K562 (cell line): Measurements from ENCODE around the gene NTSR1. TPM values are rescaled to one million over a fixed set of nuclear protein-coding genes. Genes with fewer than 3 reads are reported as not detected.

Experiments used
- BACH1 ChIP-seq: fragments of 200-800 bp; sonication (Bioruptor generic); IDR thresholded peaks from 2 replicates; pipeline ENCODE4 v1.6.1; 2016; ENCODE audit warnings: missing genetic modification characterization, missing compliant biosample characterization
- BCOR ChIP-seq: fragments of 450-650 bp; IDR thresholded peaks from 2 replicates; pipeline ENCODE4 v1.6.1; 2016
- CBFA2T2 ChIP-seq: fragments of 450-650 bp; conservative IDR thresholded peaks from 2 replicates; pipeline ENCODE4 v1.6.1; 2017; ENCODE audit warnings: mild to moderate bottlenecking
- CREM ChIP-seq: IDR thresholded peaks from 2 replicates; pipeline ENCODE4 v1.6.1; 2014; ENCODE audit warnings: antibody characterized with exemption, low read depth
- DACH1 ChIP-seq: fragments of 450-650 bp; IDR thresholded peaks from 2 replicates; pipeline ENCODE4 v1.6.1; 2018; ENCODE audit not compliant: partially characterized antibody
- ETV5 ChIP-seq: sonication (generic); formaldehyde crosslinking; IDR thresholded peaks from 2 replicates; pipeline ENCODE4 v1.4.0; 2020; ENCODE audit warnings: low read depth, mild to moderate bottlenecking, missing genetic modification reagents
- MYC ChIP-seq, 2 experiments: fragments of 250-450 bp in 1 of 2; sonication (Bioruptor Pico) in 1 of 2; IDR thresholded peaks; 2 replicates each; pipeline versions ENCODE4 v1.5.1 to v1.6.1; 2012 to 2021; ENCODE audit warnings: low read depth in 2 of 2, borderline replicate concordance in 1 of 2, improper control_type of control experiment in 1 of 2, low read length in 1 of 2, mild to moderate bottlenecking in 1 of 2, moderate library complexity in 1 of 2
- NCOA1 ChIP-seq: fragments of 450-650 bp; IDR thresholded peaks from 2 replicates; pipeline ENCODE4 v1.6.1; 2016; ENCODE audit warnings: low read depth
- NFE2 ChIP-seq: IDR thresholded peaks from 2 replicates; pipeline ENCODE4 v1.6.1; 2014; ENCODE audit warnings: antibody characterized with exemption, low read depth
- NFIC ChIP-seq: fragments of 450-650 bp; IDR thresholded peaks from 2 replicates; pipeline ENCODE4 v1.6.1; 2017; ENCODE audit warnings: mild to moderate bottlenecking, inconsistent platforms
- NRF1 ChIP-seq, 2 experiments: fragments of 450-650 bp; IDR thresholded peaks in 1 of 2; conservative IDR thresholded peaks in 1 of 2; 2 replicates each; pipeline ENCODE4 v1.6.1; 2014; ENCODE audit warnings: mild to moderate bottlenecking in 2 of 2
- RBBP5 ChIP-seq: fragments of 200-600 bp; sonication (generic); IDR thresholded peaks from 2 replicates; pipeline ENCODE4 v1.6.1; 2012; ENCODE audit warnings: borderline replicate concordance, mild to moderate bottlenecking, low read length, control low read depth, inconsistent platforms; ENCODE audit not compliant: insufficient read depth, poor library complexity, severe bottlenecking
- RBFOX2 ChIP-seq: fragments of 200-400 bp; formaldehyde crosslinking; IDR thresholded peaks from 2 replicates; pipeline ENCODE4 v1.6.1; 2017; ENCODE audit warnings: low read depth, mild to moderate bottlenecking, low read length, moderate library complexity
- ZNF217 ChIP-seq: sonication (generic); formaldehyde crosslinking; IDR thresholded peaks from 2 replicates; pipeline ENCODE4 v1.8.0; 2022; ENCODE audit warnings: mild to moderate bottlenecking, missing genetic modification reagents
- ZNF766 ChIP-seq: fragments of 200-800 bp; sonication (Bioruptor generic); conservative IDR thresholded peaks from 2 replicates; pipeline ENCODE4 v1.6.1; 2016; ENCODE audit warnings: missing genetic modification characterization, missing compliant biosample characterization
- polyA plus RNA-seq, 8 experiments: library from polyadenylated mRNA; depleted of rRNA in 4 of 8; stranded (reverse) in 5 of 8; unstranded in 3 of 8; fragments of >200 nt; fragmentation: Nextera tagmentation in 2 of 8; fragmentation: Illumina TruSeq in 1 of 8; extraction: Ambion mirVana in 2 of 8; extraction: Trizol in 1 of 8; gene quantifications; 2 replicates each; pipeline versions ENCODE4 v1.2.1 to v1.2.3, GENCODE V29; 2011 to 2014; ENCODE audit warnings: inconsistent platforms in 1 of 8, missing spikeins in 1 of 8
- total RNA-seq, 7 experiments: library from RNA; depleted of rRNA in 6 of 7; stranded (reverse); fragments of >200 nt in 6 of 7; fragmentation: Illumina TruSeq in 2 of 7; extraction: Trizol in 2 of 7; gene quantifications; 2 replicates each; pipeline versions ENCODE4 v1.2.1 to v1.2.3, GENCODE V29; 2011 to 2021; ENCODE audit warnings: low replicate concordance in 1 of 7
- TF ChIP-seq, protein P1 (sequence below), 2 experiments: IDR thresholded peaks; 2 replicates each; pipeline ENCODE4 v1.6.1; 2011; ENCODE audit warnings: borderline replicate concordance in 1 of 2, control low read depth in 1 of 2, low read depth in 1 of 2, low read length in 1 of 2, mild to moderate bottlenecking in 1 of 2, mixed read lengths in 1 of 2, moderate library complexity in 1 of 2; ENCODE audit not compliant: insufficient read depth in 1 of 2, insufficient read length in 1 of 2, poor library complexity in 1 of 2, severe bottlenecking in 1 of 2; ENCODE audit errors: extremely low read depth in 1 of 2
- TF ChIP-seq, protein P2 (sequence below): fragments of 200-800 bp; sonication (Bioruptor generic); IDR thresholded peaks from 2 replicates; pipeline ENCODE4 v1.6.1; 2017; ENCODE audit warnings: missing genetic modification characterization, missing compliant biosample characterization
- TF ChIP-seq, protein P3 (sequence below): fragments of 200-800 bp; sonication (Bioruptor generic); IDR thresholded peaks from 2 replicates; pipeline ENCODE4 v1.6.1; 2016; ENCODE audit warnings: missing genetic modification characterization, missing compliant biosample characterization
- TF ChIP-seq, protein P4 (sequence below): fragments of 250-450 bp; sonication (Bioruptor Pico); IDR thresholded peaks from 2 replicates; pipeline ENCODE4 v1.4.0; 2020; ENCODE audit warnings: mild to moderate bottlenecking

NTSR1 gene
- total and polyA plus RNA-seq, 9 of the 15 experiments (the other 6 are each of a cell fraction or from before 2014, with no cell fraction given), result 0.04 to 0.40 (median 0.13) TPM; not detected in 3

DNA sequence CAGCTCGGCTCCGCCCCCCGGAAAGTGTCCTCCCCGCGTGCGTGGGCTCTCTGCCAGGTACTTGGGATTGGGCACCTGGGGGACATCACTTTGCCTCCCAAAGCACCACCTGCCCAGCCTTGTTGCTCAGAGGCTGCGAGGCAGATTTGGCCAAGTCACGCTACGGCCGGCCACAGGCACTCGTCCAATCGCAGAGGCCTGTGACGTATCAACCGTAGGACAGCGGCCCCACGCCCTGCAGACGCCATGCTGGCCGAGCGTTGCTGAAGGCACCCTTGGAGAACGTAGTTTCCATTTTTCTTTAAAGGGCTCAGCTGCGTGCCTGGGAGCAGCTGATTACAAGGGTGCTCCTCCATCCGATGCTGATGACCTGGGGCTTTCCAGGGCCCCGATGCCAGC is 3.1 kb downstream of the NTSR1 start (continued):
- TF ChIP-seq, protein P1, sequence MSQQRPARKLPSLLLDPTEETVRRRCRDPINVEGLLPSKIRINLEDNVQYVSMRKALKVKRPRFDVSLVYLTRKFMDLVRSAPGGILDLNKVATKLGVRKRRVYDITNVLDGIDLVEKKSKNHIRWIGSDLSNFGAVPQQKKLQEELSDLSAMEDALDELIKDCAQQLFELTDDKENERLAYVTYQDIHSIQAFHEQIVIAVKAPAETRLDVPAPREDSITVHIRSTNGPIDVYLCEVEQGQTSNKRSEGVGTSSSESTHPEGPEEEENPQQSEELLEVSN (IDR thresholded peaks at IDR 0.05; ENCODE audit: borderline replicate concordance in 1 of 2, extremely low read depth in 1 of 2, insufficient read depth in 1 of 2, insufficient read length in 1 of 2, low read depth in 1 of 2, low read length in 1 of 2, poor library complexity in 1 of 2, severe bottlenecking in 1 of 2), result peak; percentile 87 to 90
- TF ChIP-seq, protein P2, sequence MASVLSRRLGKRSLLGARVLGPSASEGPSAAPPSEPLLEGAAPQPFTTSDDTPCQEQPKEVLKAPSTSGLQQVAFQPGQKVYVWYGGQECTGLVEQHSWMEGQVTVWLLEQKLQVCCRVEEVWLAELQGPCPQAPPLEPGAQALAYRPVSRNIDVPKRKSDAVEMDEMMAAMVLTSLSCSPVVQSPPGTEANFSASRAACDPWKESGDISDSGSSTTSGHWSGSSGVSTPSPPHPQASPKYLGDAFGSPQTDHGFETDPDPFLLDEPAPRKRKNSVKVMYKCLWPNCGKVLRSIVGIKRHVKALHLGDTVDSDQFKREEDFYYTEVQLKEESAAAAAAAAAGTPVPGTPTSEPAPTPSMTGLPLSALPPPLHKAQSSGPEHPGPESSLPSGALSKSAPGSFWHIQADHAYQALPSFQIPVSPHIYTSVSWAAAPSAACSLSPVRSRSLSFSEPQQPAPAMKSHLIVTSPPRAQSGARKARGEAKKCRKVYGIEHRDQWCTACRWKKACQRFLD (CRISPR knock-in tag), result peak; percentile 82
- TF ChIP-seq BCOR, result no peak
- peak; percentile 13; the same call in 1 of the 2 replicates for TF ChIP-seq MYC (IDR thresholded peaks at IDR 0.05; ENCODE audit: low read depth, low read length)
- TF ChIP-seq MYC (CRISPR knock-in tag; IDR thresholded peaks at IDR 0.05; ENCODE audit: borderline replicate concordance, low read depth), result peak; percentile 39; the same call in 1 of the 2 replicates
- peak; percentile 83 for TF ChIP-seq CREM
- peak; percentile 88 for TF ChIP-seq ZNF766 (CRISPR knock-in tag)
- no peak for TF ChIP-seq NCOA1
- peak; percentile 96 for TF ChIP-seq NFIC
- TF ChIP-seq ZNF217 (CRISPR knock-in tag), result no peak
- TF ChIP-seq RBFOX2, result peak; percentile 73
- peak; percentile 74 for TF ChIP-seq NFE2
- peak; percentile 70; the same call in 1 of the 2 replicates for TF ChIP-seq BACH1 (tag)
- TF ChIP-seq, protein P3, sequence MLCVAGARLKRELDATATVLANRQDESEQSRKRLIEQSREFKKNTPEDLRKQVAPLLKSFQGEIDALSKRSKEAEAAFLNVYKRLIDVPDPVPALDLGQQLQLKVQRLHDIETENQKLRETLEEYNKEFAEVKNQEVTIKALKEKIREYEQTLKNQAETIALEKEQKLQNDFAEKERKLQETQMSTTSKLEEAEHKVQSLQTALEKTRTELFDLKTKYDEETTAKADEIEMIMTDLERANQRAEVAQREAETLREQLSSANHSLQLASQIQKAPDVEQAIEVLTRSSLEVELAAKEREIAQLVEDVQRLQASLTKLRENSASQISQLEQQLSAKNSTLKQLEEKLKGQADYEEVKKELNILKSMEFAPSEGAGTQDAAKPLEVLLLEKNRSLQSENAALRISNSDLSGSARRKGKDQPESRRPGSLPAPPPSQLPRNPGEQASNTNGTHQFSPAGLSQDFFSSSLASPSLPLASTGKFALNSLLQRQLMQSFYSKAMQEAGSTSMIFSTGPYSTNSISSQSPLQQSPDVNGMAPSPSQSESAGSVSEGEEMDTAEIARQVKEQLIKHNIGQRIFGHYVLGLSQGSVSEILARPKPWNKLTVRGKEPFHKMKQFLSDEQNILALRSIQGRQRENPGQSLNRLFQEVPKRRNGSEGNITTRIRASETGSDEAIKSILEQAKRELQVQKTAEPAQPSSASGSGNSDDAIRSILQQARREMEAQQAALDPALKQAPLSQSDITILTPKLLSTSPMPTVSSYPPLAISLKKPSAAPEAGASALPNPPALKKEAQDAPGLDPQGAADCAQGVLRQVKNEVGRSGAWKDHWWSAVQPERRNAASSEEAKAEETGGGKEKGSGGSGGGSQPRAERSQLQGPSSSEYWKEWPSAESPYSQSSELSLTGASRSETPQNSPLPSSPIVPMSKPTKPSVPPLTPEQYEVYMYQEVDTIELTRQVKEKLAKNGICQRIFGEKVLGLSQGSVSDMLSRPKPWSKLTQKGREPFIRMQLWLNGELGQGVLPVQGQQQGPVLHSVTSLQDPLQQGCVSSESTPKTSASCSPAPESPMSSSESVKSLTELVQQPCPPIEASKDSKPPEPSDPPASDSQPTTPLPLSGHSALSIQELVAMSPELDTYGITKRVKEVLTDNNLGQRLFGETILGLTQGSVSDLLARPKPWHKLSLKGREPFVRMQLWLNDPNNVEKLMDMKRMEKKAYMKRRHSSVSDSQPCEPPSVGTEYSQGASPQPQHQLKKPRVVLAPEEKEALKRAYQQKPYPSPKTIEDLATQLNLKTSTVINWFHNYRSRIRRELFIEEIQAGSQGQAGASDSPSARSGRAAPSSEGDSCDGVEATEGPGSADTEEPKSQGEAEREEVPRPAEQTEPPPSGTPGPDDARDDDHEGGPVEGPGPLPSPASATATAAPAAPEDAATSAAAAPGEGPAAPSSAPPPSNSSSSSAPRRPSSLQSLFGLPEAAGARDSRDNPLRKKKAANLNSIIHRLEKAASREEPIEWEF, result peak; percentile 54; the same call in 1 of the 2 replicates
- peak; percentile 31 for TF ChIP-seq RBBP5
- TF ChIP-seq ETV5 (CRISPR knock-in tag), result peak; percentile 48; the same call in 1 of the 2 replicates
- no peak for TF ChIP-seq CBFA2T2
- no peak for TF ChIP-seq DACH1
- TF ChIP-seq NRF1 (conservative IDR thresholded peaks at IDR 0.05 in 1 of 2, IDR thresholded peaks at IDR 0.05 in 1 of 2), result peak; percentile 53 to 55
- TF ChIP-seq, protein P4, sequence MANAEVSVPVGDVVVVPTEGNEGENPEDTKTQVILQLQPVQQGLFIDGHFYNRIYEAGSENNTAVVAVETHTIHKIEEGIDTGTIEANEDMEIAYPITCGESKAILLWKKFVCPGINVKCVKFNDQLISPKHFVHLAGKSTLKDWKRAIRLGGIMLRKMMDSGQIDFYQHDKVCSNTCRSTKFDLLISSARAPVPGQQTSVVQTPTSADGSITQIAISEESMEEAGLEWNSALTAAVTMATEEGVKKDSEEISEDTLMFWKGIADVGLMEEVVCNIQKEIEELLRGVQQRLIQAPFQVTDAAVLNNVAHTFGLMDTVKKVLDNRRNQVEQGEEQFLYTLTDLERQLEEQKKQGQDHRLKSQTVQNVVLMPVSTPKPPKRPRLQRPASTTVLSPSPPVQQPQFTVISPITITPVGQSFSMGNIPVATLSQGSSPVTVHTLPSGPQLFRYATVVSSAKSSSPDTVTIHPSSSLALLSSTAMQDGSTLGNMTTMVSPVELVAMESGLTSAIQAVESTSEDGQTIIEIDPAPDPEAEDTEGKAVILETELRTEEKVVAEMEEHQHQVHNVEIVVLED, result peak; percentile 46; the same call in 1 of the 2 replicates
